GM13977 (cell line): ENCODE results near the gene C1orf122.

Source experiments
- DNase-seq: peaks from one replicate; pipeline ENCODE4 v3.0.0; 2012; ENCODE audit warnings: low spot score
- in situ Hi-C: fragments of 300-500 bp; cut with MboI; formaldehyde crosslinking; loops from one replicate; pipeline ENCODE4 v1.12.0; 2022; ENCODE audit warnings: low sequenced_read_pairs, low pct_unique_long_range_greater_than_20kb, mixed read lengths, inconsistent platforms; ENCODE audit not compliant: unreplicated experiment
- TF ChIP-seq, protein P1 (sequence below): IDR thresholded peaks from 2 replicates; pipeline ENCODE4 v1.5.1; 2012; ENCODE audit warnings: mild to moderate bottlenecking, control low read depth; ENCODE audit not compliant: insufficient read depth; ENCODE audit errors: extremely low read depth, missing control alignments

C1orf122 gene

DNA sequence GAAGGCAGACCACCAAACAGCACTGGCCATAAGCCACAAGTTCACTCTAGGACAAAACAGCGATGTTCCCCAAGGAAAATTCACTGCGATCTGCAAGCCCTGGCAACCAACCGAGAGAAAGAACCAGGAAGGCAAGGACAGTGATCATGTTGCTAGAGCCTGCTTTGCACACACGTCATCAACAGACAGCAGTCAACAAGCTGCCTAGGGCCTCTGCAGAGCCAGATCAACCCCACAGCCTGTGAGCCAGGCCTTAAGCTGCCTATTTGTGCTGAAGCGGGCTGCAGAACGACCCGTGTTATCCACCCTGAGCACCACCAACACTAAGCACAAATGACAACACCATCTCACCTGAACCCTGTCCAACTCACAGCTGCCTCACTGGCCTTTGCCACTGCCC is 6.7 kb downstream of the C1orf122 start:
- in situ Hi-C loops = no loop called here

DNA sequence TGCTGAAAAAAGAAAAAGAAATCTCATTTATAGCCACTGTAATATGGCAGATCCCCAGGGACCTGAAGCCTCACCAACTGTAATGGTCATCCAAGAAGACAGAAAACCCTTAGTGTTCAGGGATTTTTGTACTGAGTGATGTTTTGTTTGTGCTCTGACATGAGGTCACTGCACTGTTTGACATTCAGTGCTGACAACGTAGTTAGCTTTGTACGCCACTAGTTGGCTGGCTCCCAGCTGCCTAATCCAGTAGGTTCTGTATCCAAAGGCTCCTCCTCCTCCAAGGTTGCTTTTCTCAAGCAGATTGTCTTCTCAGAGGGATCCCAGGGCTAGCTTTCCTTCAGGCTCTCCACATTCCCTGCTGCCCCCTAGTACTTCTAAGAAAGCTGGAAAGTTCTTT is 9.9 kb downstream of the C1orf122 start:
- in situ Hi-C loops = no loop called here
- DNase-seq = no peak
- TF ChIP-seq, protein P1, sequence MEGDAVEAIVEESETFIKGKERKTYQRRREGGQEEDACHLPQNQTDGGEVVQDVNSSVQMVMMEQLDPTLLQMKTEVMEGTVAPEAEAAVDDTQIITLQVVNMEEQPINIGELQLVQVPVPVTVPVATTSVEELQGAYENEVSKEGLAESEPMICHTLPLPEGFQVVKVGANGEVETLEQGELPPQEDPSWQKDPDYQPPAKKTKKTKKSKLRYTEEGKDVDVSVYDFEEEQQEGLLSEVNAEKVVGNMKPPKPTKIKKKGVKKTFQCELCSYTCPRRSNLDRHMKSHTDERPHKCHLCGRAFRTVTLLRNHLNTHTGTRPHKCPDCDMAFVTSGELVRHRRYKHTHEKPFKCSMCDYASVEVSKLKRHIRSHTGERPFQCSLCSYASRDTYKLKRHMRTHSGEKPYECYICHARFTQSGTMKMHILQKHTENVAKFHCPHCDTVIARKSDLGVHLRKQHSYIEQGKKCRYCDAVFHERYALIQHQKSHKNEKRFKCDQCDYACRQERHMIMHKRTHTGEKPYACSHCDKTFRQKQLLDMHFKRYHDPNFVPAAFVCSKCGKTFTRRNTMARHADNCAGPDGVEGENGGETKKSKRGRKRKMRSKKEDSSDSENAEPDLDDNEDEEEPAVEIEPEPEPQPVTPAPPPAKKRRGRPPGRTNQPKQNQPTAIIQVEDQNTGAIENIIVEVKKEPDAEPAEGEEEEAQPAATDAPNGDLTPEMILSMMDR = no peak

More for the DNA sequence above, 6.7 kb downstream of the C1orf122 start:
- no peak for DNase-seq
- TF ChIP-seq, protein P1 = no peak

DNA sequence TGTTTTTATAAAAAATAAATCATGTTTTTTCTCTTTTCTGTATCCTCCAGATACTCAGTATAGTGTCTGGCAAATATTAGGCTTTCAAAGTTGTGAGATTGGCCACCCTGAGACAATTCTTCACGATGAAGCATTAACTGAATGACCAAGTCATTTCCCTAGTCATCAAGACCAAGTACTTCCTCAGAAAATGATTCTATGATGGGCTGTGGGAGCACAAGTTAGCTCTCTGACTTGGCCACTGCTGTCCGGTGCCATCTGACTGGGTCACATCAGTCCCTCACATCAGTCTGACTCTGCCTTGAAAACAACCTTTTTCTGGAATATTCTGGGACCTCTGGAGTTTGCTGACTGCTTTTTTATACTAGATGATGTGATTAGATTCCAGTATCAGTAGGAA is 13.9 kb downstream of the C1orf122 start:
- in situ Hi-C loops = no loop called here
- TF ChIP-seq, protein P1 = no peak
- no peak for DNase-seq

DNA sequence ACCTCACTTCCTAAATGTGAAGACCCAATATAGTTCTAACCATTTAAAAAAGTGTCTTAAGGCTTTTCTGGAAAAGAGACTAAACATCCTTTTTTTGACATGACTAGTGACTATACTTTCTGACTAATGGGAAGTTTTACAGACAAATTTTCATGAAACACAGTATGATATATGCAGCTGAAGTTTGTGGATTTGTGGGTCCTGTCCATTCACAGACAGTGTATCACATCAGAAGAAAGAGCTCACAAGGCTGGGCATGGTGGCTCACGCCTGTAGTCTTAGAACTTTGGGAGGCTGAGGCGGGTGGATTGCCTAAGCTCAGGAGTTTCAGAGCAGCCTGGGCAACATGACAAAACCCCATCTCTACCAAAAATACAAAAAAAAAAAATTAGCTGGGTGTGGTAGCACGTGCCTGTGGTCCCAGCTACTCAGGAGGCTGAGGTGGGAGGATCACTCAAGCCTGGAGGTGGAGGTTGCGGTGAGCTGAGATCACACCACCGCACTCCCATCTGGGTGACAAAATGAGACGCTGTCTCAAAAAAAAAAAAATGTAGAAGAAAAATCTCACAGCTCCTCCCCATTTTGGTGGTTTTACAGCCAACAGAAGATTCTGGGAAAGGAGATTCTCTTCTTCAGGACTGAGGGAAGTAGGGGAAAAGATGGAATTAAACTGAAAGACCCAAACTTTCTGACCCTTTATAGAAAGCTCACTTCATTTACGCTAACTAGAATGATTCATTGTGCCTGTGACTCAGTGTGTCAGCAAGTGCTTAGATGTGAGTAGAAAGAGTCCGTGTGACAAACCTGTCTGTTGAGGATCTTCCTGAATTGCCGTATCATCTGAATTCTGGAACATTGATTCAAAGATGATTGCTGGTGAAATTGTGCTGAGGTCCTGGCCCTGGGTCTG is 15.6 kb downstream of the C1orf122 start:
- TF ChIP-seq, protein P1 = no peak
- DNase-seq = no peak
- in situ Hi-C loops = no loop called here

DNA sequence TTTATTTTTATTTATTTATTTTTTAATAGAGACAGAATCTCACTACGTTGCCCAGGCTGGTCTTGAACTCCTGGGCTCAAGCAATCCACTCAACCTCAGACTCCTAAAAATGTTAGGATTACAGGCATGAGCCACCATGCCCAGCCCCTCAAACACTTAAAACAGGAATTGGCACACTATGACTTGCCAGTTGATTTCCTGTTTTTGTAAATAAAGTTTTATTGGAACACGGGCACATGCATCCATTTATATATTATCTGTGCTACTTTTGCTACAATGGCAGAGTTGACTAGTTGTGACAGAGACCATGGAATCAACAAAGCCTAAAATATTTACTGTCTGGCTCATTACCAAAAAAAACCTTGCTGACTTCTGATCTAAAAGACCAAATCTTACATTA is 16.4 kb downstream of the C1orf122 start:
- DNase-seq = no peak
- in situ Hi-C loops = no loop called here
- TF ChIP-seq, protein P1 = no peak

DNA sequence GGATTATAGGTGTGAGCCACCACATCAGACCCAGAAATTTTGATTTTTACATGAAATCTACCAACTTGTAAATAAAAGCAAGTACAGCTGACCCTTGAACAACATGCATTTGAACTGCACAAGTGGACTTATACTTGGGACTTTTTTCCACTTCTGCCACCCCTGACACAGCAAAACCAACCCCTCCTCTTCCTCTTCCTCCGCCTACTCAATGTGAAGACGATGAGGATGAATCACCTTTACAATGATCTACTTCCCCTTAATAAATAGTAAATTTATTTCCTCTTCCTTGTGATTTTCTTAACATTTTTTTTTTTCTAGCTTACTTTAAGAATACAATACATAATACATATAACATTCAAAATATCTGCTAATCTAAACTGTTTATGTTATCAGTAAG is 17.9 kb downstream of the C1orf122 start:
- in situ Hi-C loops = no loop called here
- TF ChIP-seq, protein P1 = no peak
- no peak for DNase-seq
